ENCODE results near the gene BAG1. TPM values are rescaled to one million over a fixed set of nuclear protein-coding genes. Genes with fewer than 3 reads are reported as not detected.
A peak's percentile ranks its signal among the peaks of the same experiment; 100 is the strongest.

Gene BAG1
- total RNA-seq, 2 experiments from 2014 or later = 62.3 to 72.2 TPM

DNA sequence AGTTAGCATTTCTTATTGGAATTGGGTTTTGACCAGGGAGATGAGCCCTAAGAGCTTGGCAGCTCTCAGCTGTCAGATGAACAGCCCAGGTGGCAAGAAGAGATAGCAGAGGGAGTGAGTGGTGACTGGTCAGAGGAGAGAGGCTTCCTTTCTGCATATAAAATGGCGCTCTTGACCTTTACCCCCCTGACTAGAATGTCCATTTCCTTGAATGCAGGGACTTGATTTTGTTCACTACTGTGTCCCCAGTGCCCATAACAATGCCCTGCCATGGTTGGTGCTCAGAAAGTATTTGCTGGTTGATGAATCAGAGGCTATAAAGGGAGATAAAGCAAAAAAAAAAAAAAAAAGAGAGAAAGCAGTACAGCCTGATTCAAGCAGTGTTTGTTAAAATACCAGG is 7.6 kb upstream of the BAG1 start:
- Mint-ChIP-seq H3K4me1 (peaks cover 48% of the 10 kb centered on the region), H3K9me3 (no peaks in the 10 kb centered on the region), H3K27me3 (no peaks in the 10 kb centered on the region), H3K27ac (no peak overlapping the region), H3K4me3 (no peak overlapping the region), H3K36me3 (ENCODE audit: low read depth) (peaks cover 66% of the 10 kb centered on the region)
- CTCF ChIA-PET = interaction anchor here (1.3 to 2.6 kb wide), 3 partner anchors 11 to 18 kb away, joined by 3 to 10 read pairs (median 7); partner anchors contain the start of gene NFX1
- POLR2A ChIA-PET = no interaction called here
- DNase-seq = no peak

DNA sequence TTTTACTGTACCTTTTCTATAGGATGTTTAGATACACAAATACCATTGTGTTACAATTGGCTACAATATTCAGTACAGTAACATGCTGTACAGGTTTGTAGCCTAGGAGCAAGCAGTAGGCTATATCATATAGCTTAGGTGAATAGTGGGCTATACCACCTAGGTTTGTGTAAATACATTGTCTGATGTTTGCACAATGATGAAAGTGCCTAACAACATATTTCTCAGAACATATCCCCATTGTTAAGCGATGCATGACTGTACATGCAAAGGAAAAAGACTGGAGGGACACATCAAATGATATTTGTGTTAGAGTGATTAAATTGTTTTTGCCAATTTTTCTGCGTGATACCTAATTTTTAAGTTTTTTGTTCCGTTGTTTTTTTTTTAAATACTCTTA is 5.6 kb upstream of the BAG1 start:
- H3K4me3 Mint-ChIP-seq = no peak overlapping the region
- peaks cover 60% of the 10 kb centered on the region for H3K4me1 Mint-ChIP-seq
- peaks cover 68% of the 10 kb centered on the region for H3K36me3 Mint-ChIP-seq (ENCODE audit: low read depth)
- H3K27me3 Mint-ChIP-seq = no peaks in the 10 kb centered on the region
- ChIA-PET POLR2A (no interaction called here), CTCF (interaction anchor here (1.6 kb wide), 1 partner anchor 20 kb away, joined by 5 read pairs; the partner anchor contains the start of gene NFX1)
- no peaks in the 10 kb centered on the region for H3K9me3 Mint-ChIP-seq
- no peak for DNase-seq
- H3K27ac Mint-ChIP-seq = no peak overlapping the region

DNA sequence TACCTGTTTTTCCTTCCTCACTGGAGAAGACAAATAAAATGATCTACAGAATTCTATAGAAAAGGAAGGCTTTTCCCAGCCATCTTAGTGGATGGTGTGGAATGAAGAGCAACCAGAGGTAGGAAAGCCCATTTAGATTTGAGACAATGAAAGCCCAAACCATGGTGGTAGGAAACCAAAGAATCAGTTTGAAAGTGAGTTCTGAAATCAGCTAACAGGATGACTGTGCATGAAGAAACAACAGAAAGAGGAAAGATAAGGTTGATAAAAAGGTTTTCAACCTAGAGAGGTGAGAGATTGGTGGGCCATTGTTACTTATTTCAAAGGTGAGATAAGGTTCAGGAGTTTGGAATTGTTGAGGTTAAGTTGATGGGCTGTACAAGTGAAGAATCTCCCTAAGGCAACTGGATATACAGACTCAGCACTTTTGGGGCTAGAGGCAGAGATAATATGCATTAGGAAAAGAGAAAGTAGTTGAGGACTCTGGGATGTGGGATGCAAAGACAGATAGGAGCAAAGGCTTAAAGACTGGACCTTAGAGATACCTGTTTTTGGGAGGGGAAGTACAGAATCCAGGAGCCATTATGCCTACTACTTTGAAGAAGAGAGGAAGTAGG is 2.8 kb upstream of the BAG1 start:
- ChIA-PET CTCF (no interaction called here), POLR2A (no interaction called here)
- H3K9me3 Mint-ChIP-seq = no peaks in the 10 kb centered on the region
- no peaks in the 10 kb centered on the region for H3K27me3 Mint-ChIP-seq
- DNase-seq = no peak
- peak overlapping the region; percentile 83 for H3K4me3 Mint-ChIP-seq
- peaks cover 65% of the 10 kb centered on the region for H3K36me3 Mint-ChIP-seq (ENCODE audit: low read depth)
- peaks cover 55% of the 10 kb centered on the region for H3K4me1 Mint-ChIP-seq
- peak overlapping the region; percentile 95 for H3K27ac Mint-ChIP-seq

DNA sequence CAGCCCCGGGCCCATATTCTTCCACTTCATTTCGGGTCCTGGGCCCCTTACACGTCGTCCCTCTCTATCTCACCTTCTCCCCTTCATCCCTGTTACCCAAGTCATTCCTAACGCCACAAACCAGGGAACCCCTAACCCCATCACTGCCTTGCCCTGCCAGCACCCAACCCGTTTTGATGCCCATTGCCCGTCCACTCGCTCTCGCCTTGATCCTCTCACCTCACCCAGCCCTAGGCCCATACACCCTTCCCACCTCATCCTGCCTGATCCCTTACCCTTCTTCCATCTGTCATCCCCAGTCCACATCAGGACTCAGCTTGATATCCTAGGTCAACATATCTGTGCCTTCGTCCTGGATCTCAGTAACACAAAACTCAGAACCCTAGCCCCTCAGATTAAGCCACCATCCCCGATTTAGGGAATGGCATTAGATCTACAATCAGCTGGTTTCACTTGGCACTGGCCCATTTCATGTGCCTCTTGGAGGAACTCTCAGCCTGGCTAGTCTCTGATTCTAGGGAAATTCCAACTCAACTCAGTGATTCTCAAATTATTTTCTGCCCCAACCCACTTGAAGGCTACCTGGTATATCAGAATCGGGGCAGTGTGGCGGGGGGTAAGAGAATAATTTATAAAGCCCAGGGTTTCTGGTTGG is 830 bp upstream of the BAG1 start:
- H3K36me3 Mint-ChIP-seq (ENCODE audit: low read depth) = peaks cover 66% of the 10 kb centered on the region
- H3K9me3 Mint-ChIP-seq = no peaks in the 10 kb centered on the region
- CTCF ChIA-PET = interaction anchor here (1.3 kb wide), 1 partner anchor 10 kb away, joined by 4 read pairs; no protein-coding TSS in a partner anchor
- H3K4me3 Mint-ChIP-seq = peak overlapping the region; percentile 83
- H3K4me1 Mint-ChIP-seq = peaks cover 52% of the 10 kb centered on the region
- DNase-seq = no peak
- peak overlapping the region; percentile 95 for H3K27ac Mint-ChIP-seq
- POLR2A ChIA-PET = no interaction called here
- no peaks in the 10 kb centered on the region for H3K27me3 Mint-ChIP-seq

DNA sequence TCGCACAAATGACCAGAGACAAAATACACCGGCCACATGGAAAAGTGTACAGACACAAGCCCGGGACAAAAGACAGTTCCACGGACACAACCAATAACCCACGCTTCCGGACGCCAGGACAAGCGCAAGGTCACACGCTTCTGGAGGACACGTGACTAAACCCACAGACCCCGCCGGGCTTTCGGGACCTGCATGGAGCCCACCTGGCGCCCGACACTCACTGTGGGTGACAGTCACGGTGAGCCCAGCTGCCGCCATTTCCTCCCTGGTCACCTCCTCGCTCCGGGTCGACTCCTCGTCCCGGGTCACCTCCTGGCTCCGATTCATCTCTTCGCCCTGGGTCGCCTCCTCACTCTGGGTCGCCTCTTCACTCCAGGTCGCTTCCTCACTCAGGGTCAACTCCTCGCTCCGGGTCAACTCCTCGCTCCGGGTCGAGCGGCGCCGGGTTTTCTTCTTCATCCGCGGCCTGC is 470 bp downstream of the BAG1 start:
- DNase-seq = peak; percentile 54
- Mint-ChIP-seq H3K4me3 (peak overlapping the region; percentile 83), H3K36me3 (ENCODE audit: low read depth) (peaks cover 70% of the 10 kb centered on the region), H3K9me3 (no peaks in the 10 kb centered on the region), H3K27me3 (no peaks in the 10 kb centered on the region), H3K27ac (peak overlapping the region; percentile 91), H3K4me1 (peaks cover 57% of the 10 kb centered on the region)
- CTCF ChIA-PET = interaction anchor here (0.7 to 1.7 kb wide), 4 partner anchors 15 to 240 kb away, joined by 3 to 4 read pairs (median 4); partner anchors contain the start of gene DNAJA1
- POLR2A ChIA-PET = no interaction called here

DNA sequence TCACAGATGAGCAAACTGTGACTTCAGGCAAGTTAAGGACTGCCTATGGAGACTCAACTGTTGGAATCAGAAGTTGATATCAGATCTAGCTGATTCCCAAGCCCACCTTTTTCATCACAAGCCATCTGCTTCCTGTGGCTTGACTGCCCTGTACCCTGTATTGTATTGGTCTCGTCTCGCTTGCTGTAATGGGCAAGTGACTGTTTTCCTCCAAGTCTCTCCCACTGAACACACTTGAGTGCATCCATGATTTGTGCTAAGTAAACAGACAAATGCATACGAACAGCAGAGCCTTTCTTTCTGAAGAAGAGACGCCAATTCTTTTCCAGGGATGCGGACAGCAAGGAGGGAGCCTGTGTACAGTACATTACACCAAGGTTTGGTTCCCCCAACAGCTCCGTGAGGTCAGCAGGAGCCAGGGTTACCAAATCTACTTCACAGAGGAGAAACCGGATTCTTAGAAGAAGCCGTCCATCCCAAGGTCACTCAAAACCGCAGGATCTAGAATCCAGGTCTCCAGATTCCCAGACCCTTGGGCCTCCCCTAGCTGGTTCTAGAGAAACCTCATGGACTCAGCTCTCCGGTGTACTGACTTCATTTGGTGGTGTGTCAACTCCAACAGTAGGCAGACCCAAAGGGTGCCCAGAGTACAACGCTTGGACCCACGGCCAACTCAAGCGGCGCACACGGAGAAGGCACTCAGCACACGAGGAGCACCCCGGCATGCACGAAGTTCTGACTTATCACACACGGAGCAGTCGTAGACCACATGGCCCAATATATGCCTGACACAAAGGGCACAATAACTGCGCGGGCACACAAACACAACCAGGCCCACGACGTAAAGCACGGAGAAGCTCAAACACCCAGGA is 1.1 kb downstream of the BAG1 start:
- no peak for DNase-seq
- no peaks in the 10 kb centered on the region for H3K9me3 Mint-ChIP-seq
- peaks cover 73% of the 10 kb centered on the region for H3K36me3 Mint-ChIP-seq (ENCODE audit: low read depth)
- peak overlapping the region; percentile 91 for H3K27ac Mint-ChIP-seq
- CTCF ChIA-PET = interaction anchor here (1.3 to 1.7 kb wide), 3 partner anchors 15 to 239 kb away, joined by 4 read pairs; partner anchors contain the start of gene DNAJA1
- POLR2A ChIA-PET = no interaction called here
- peak overlapping the region; percentile 83 for H3K4me3 Mint-ChIP-seq
- no peaks in the 10 kb centered on the region for H3K27me3 Mint-ChIP-seq
- H3K4me1 Mint-ChIP-seq = peaks cover 59% of the 10 kb centered on the region

DNA sequence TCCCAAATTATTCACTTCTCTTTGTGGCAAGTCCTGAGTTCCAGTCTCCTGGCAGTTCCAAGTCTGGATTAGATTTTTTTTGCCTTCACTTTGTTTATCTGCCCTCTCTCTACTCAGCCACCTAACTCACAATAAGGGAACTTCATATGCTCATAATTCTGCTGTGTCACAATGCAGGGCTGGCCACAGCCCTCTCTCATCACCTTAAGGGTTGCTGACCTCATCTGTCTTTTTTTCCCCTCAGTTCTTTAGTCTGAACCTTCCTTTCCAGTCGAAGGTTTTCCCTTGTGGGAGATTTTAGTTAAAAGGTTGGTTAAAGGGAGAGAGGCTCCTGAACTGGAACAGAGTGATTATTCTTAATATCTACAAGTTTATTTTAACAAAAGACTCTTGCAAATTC is 4.1 kb downstream of the BAG1 start:
- POLR2A ChIA-PET = no interaction called here
- DNase-seq = no peak
- H3K36me3 Mint-ChIP-seq (ENCODE audit: low read depth) = peaks cover 69% of the 10 kb centered on the region
- H3K9me3 Mint-ChIP-seq = no peaks in the 10 kb centered on the region
- CTCF ChIA-PET = interaction anchor here (2.0 kb wide), 1 partner anchor 34 kb away, joined by 10 read pairs; no protein-coding TSS in a partner anchor
- H3K4me3 Mint-ChIP-seq = no peak overlapping the region
- H3K27ac Mint-ChIP-seq = peak overlapping the region; percentile 36
- H3K4me1 Mint-ChIP-seq = peaks cover 34% of the 10 kb centered on the region
- H3K27me3 Mint-ChIP-seq = no peaks in the 10 kb centered on the region

DNA sequence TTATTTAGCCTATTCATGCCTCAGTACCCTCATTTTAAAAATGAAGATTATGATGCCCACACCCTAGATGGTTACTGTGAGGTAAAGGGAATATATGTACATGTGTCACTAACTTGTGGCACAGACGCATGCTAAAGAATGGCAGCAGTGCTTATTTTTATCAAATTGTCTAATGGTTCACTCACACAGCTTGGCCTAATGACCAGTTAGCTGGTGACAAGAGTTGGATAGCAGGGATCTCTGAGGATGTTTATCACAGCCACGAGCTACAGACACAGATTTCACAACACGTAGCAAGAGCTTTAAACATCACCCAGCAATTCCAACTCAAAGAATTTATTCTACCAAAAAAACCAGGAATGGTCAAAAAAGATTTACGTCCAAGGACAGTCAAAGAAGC is 7.2 kb downstream of the BAG1 start:
- DNase-seq = no peak
- H3K4me1 Mint-ChIP-seq = peaks cover 26% of the 10 kb centered on the region
- no peaks in the 10 kb centered on the region for H3K9me3 Mint-ChIP-seq
- H3K27me3 Mint-ChIP-seq = no peaks in the 10 kb centered on the region
- H3K4me3 Mint-ChIP-seq = no peak overlapping the region
- POLR2A ChIA-PET = no interaction called here
- H3K36me3 Mint-ChIP-seq (ENCODE audit: low read depth) = peaks cover 78% of the 10 kb centered on the region
- CTCF ChIA-PET = interaction anchor here (1.4 kb wide), 1 partner anchor 18 kb away, joined by 4 read pairs; no protein-coding TSS in a partner anchor
- H3K27ac Mint-ChIP-seq = no peak overlapping the region

DNA sequence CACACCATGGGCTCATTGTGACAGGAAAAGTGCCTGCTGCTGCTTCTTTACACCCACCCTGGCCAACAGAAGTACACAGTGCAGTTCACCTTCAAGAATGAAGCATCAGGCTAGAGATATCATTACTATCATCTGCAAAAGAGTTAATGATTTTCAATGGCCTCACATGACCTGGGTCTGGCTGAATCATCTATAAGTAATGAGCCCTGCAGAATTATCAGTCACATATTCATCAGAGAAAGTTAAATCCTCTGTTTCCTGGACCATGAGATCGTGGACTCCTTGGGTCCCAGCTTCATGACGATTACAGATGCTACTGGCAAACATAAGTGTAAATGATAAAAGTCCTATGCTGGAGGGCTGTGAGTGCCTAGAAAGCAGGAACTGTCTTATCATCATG is 8.3 kb downstream of the BAG1 start:
- DNase-seq = no peak
- Mint-ChIP-seq H3K4me1 (peaks cover 21% of the 10 kb centered on the region), H3K27ac (no peak overlapping the region), H3K27me3 (no peaks in the 10 kb centered on the region), H3K9me3 (no peaks in the 10 kb centered on the region), H3K36me3 (ENCODE audit: low read depth) (peaks cover 70% of the 10 kb centered on the region), H3K4me3 (no peak overlapping the region)
- ChIA-PET POLR2A (no interaction called here), CTCF (interaction anchor here (1.0 kb wide), 1 partner anchor 30 kb away, joined by 3 read pairs; no protein-coding TSS in a partner anchor)

DNA sequence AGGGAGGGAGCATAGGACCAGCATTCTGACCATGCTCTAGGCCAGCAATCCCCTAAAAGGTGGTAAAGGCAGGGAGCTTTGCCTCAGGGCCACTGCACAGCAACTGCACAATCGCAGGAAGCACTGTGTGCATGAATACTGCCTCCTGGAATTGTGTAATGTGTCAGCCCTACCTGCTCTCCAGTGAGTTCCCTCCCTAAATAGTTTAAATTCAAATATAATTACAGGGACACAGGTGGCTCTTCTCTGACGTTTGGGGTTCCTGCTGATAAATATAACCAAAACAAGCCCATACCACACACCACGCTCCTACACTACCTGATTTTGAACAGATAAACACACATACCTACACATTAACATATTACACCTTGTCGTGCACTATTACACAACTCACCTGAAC is 9.0 kb downstream of the BAG1 start:
- H3K27ac Mint-ChIP-seq = no peak overlapping the region
- peaks cover 15% of the 10 kb centered on the region for H3K4me1 Mint-ChIP-seq
- CTCF ChIA-PET = no interaction called here
- POLR2A ChIA-PET = no interaction called here
- H3K27me3 Mint-ChIP-seq = no peaks in the 10 kb centered on the region
- H3K9me3 Mint-ChIP-seq = no peaks in the 10 kb centered on the region
- peaks cover 64% of the 10 kb centered on the region for H3K36me3 Mint-ChIP-seq (ENCODE audit: low read depth)
- no peak overlapping the region for H3K4me3 Mint-ChIP-seq
- no peak for DNase-seq

DNA sequence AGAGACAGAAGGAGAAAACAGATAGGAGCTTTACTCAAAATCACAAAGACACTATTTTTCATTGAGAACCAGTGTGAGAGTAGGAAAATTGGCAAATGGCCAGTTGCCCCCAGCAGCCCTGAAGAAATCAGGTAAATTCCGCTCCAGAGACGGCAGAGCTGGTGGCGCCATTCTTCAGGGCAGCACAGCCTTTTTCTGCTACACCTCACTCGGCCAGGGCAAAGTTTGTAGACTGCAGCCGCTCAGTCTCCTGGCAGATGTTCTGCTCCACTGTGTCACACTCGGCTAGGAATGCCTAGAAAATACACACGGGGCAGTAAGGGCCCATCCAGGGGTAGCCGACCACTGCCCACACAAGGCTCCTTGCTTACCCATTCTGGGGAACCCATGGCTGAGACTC is 9.5 kb downstream of the BAG1 start:
- ChIA-PET CTCF (interaction anchor here (1.5 kb wide), 1 partner anchor 12 kb away, joined by 6 read pairs; no protein-coding TSS in a partner anchor), POLR2A (no interaction called here)
- DNase-seq = no peak
- Mint-ChIP-seq H3K27ac (no peak overlapping the region), H3K4me3 (no peak overlapping the region), H3K27me3 (no peaks in the 10 kb centered on the region), H3K4me1 (peaks cover 12% of the 10 kb centered on the region), H3K9me3 (no peaks in the 10 kb centered on the region), H3K36me3 (ENCODE audit: low read depth) (peaks cover 59% of the 10 kb centered on the region)

DNA sequence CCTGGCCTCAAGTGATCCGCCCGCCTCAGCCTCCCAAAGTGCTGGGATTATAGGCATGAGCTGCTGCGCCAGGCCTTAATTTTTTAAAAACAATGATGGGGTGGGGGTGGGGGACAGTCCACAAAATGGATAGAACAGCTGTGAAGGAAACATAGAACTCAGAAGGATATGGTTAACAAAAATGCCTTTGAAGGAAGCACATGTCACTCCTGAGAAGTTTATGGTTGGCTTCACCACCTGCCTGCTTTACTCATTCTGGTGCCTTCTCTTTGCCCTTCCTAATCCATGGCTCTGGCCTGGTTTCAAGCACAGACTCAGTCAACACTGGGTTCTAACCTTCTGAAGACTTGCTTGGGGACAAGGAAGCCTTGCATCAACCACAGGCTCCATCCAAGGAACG is 10.3 kb downstream of the BAG1 start:
- POLR2A ChIA-PET = no interaction called here
- Mint-ChIP-seq H3K9me3 (no peaks in the 10 kb centered on the region), H3K4me1 (peaks cover 11% of the 10 kb centered on the region), H3K36me3 (ENCODE audit: low read depth) (peaks cover 52% of the 10 kb centered on the region), H3K4me3 (no peak overlapping the region), H3K27me3 (no peaks in the 10 kb centered on the region), H3K27ac (no peak overlapping the region)
- no peak for DNase-seq
- CTCF ChIA-PET = interaction anchor here (0.6 to 1.5 kb wide), 2 partner anchors 11 to 161 kb away, joined by 3 to 6 read pairs; no protein-coding TSS in a partner anchor
